CD14-positive monocyte (primary cell): ENCODE results near the gene SYNRG. TPM values are rescaled to one million over a fixed set of nuclear protein-coding genes. Genes with fewer than 3 reads are reported as not detected.

Experiments used
- DNase-seq, 3 donors: peaks; one replicate each; pipeline ENCODE4 v3.0.0-alpha.2; 2011 to 2022
- H2AFZ ChIP-seq: 2 replicates; pipeline ENCODE4 v1.6.0; 2012; ENCODE audit warnings: mild to moderate bottlenecking, low read depth, low read length, inconsistent platforms; ENCODE audit not compliant: insufficient read depth, poor library complexity, severe bottlenecking
- H3K27ac ChIP-seq, 2 donors: 1 replicate in 1 of 2; 2 replicates in 1 of 2; pipeline ENCODE4 v1.5.1; 2012 to 2013; ENCODE audit warnings: low read length in 2 of 2, control low read depth in 1 of 2, inconsistent platforms in 1 of 2, low read depth in 1 of 2, mild to moderate bottlenecking in 1 of 2
- H3K27me3 ChIP-seq, 2 donors: one replicate each; pipeline versions ENCODE4 v1.6.0 to v1.6.1; 2011 to 2013; ENCODE audit warnings: low read length in 2 of 2; ENCODE audit not compliant: control insufficient read depth in 2 of 2, insufficient read depth in 2 of 2
- H3K36me3 ChIP-seq, 2 donors: replicated peaks in 1 of 2; 1 replicate in 1 of 2; 2 replicates in 1 of 2; pipeline versions ENCODE4 v1.5.1 to v1.6.1; 2012 to 2013; ENCODE audit warnings: low read length in 2 of 2, control low read depth in 1 of 2, inconsistent platforms in 1 of 2, mild to moderate bottlenecking in 1 of 2; ENCODE audit not compliant: insufficient read depth in 2 of 2, control insufficient read depth in 1 of 2
- H3K4me1 ChIP-seq, 2 donors: 1 replicate in 1 of 2; 2 replicates in 1 of 2; pipeline versions ENCODE4 v1.5.1 to v1.6.1; 2012 to 2013; ENCODE audit warnings: low read length in 2 of 2, control low read depth in 1 of 2, inconsistent platforms in 1 of 2, mild to moderate bottlenecking in 1 of 2, moderate library complexity in 1 of 2; ENCODE audit not compliant: insufficient read depth in 2 of 2, control insufficient read depth in 1 of 2
- H3K4me2 ChIP-seq: replicated peaks from 2 replicates; pipeline ENCODE3; 2012; ENCODE audit warnings: low read length, moderate library complexity, mild to moderate bottlenecking; ENCODE audit not compliant: poor library complexity, severe bottlenecking; ENCODE audit errors: extremely low read depth
- H3K4me3 ChIP-seq, 3 experiments: fragments of 200-600 bp in 1 of 3; sonication (generic) in 1 of 3; replicated peaks in 1 of 3; 1 replicate in 2 of 3; 2 replicates in 1 of 3; pipeline ENCODE4 v1.5.1; 2011 to 2013; ENCODE audit warnings: low read length in 3 of 3, mild to moderate bottlenecking in 3 of 3, control low read depth in 2 of 3, low read depth in 2 of 3, inconsistent platforms in 1 of 3, moderate library complexity in 1 of 3
- H3K79me2 ChIP-seq: 2 replicates; pipeline ENCODE4 v1.6.0; 2012; ENCODE audit warnings: mild to moderate bottlenecking, control low read depth, inconsistent platforms, low read length, moderate library complexity; ENCODE audit not compliant: insufficient read depth
- H3K9ac ChIP-seq: 2 replicates; pipeline ENCODE4 v1.6.0; 2017; ENCODE audit warnings: low read length, mild to moderate bottlenecking; ENCODE audit not compliant: insufficient read depth, poor library complexity, severe bottlenecking
- H3K9me3 ChIP-seq, 2 donors: replicated peaks in 1 of 2; 1 replicate in 1 of 2; 2 replicates in 1 of 2; pipeline versions ENCODE4 v1.5.1 to v1.6.1; 2012 to 2013; ENCODE audit warnings: low read length in 2 of 2, control low read depth in 1 of 2; ENCODE audit not compliant: control insufficient read depth in 1 of 2, insufficient read depth in 1 of 2
- H4K20me1 ChIP-seq: 2 replicates; pipeline ENCODE4 v1.6.0; 2012; ENCODE audit warnings: mild to moderate bottlenecking, low read length, control low read depth, moderate library complexity; ENCODE audit not compliant: insufficient read depth
- H3K27ac Mint-ChIP-seq, 7 donors: one replicate each; pipeline ENCODE4 v1.8.0; 2020; ENCODE audit warnings: mild to moderate bottlenecking in 7 of 7, mixed read lengths in 7 of 7, moderate library complexity in 6 of 7, inconsistent platforms in 2 of 7
- H3K27me3 Mint-ChIP-seq, 3 donors: one replicate each; pipeline ENCODE4 v1.8.0; 2021 to 2022; ENCODE audit warnings: low read depth in 3 of 3, mild to moderate bottlenecking in 3 of 3, mixed read lengths in 3 of 3, moderate library complexity in 3 of 3, inconsistent platforms in 1 of 3
- H3K36me3 Mint-ChIP-seq, 2 donors: one replicate each; pipeline ENCODE4 v1.8.0; 2020; ENCODE audit warnings: mixed read lengths in 2 of 2, inconsistent platforms in 1 of 2, mild to moderate bottlenecking in 1 of 2
- H3K4me1 Mint-ChIP-seq: one replicate; pipeline ENCODE4 v1.8.0; 2020; ENCODE audit warnings: mild to moderate bottlenecking, mixed read lengths
- H3K4me3 Mint-ChIP-seq, 2 donors: one replicate each; pipeline ENCODE4 v1.8.0; 2020; ENCODE audit warnings: mild to moderate bottlenecking in 2 of 2, mixed read lengths in 2 of 2, moderate library complexity in 1 of 2
- H3K9me3 Mint-ChIP-seq, 7 donors: one replicate each; pipeline ENCODE4 v1.8.0; 2020 to 2022; ENCODE audit warnings: mixed read lengths in 7 of 7, mild to moderate bottlenecking in 6 of 7, moderate library complexity in 6 of 7, inconsistent platforms in 2 of 7
- CTCF ChIP-seq: fragments of 200-600 bp; IDR thresholded peaks from one replicate; pipeline ENCODE4 v1.8.0; 2022; ENCODE audit warnings: antibody characterized with exemption, mild to moderate bottlenecking
- WGBS: methylation state at CpG from one replicate; pipeline ENCODE4 v1.1.5; 2013; ENCODE audit warnings: missing lambda C conversion rate; ENCODE audit not compliant: insufficient coverage; 5-methylcytosine and 5-hydroxymethylcytosine counted together
- intact Hi-C, 2 donors: fragments of 100-400 bp; cut with micrococcal nuclease; formaldehyde crosslinking; loops; one replicate each; pipeline versions ENCODE4 v1.15.0 to v1.15.1; 2023
- polyA plus RNA-seq, 3 donors: library from polyadenylated mRNA; depleted of rRNA in 1 of 3; unstranded in 2 of 3; stranded (reverse) in 1 of 3; fragments of 300-500 nt in 2 of 3; fragments of >200 nt in 1 of 3; fragmentation: Illumina TruSeq in 2 of 3; gene quantifications; 1 replicate in 2 of 3; 2 replicates in 1 of 3; pipeline ENCODE4 v1.2.3, GENCODE V29; 2012 to 2021

SYNRG gene
- polyA plus RNA-seq, 3 donors, result 13.1 to 17.5 (median 16.9) TPM

GRCh38 chr17:37562016-37562745, 47.0 kb downstream of the SYNRG start:
- H3K36me3 Mint-ChIP-seq, result peaks cover 68 to 82% of the 10 kb centered on the region in 2 donors
- whole genome bisulfite sequencing, result no CpG with 5 or more reads among the region's 5 CpGs

GRCh38 chr17:37558299-37558698, 50.9 kb downstream of the SYNRG start:
- intact Hi-C loops, result no loop called here
- Mint-ChIP-seq H3K36me3 (peaks cover 68 to 74% of the 10 kb centered on the region in 2 donors), H3K4me3 (no peak overlapping the region), H3K4me1 (peaks cover 2% of the 10 kb centered on the region), H3K27ac (no peak overlapping the region), H3K9me3 (no peaks in the 10 kb centered on the region), H3K27me3 (no peaks in the 10 kb centered on the region)
- Histone ChIP-seq H3K27ac (no peak overlapping the region), H3K27me3 (no peaks in the 10 kb centered on the region), H3K9ac (no peak overlapping the region), H3K9me3 (no peaks in the 10 kb centered on the region), H3K4me2 (no peak overlapping the region), H3K36me3 (peaks cover 73 to 88% of the 10 kb centered on the region in 2 donors), H3K79me2 (no peaks in the 10 kb centered on the region), H3K4me3 (no peak overlapping the region), H2AFZ (no peak overlapping the region), H3K4me1 (no peaks in the 10 kb centered on the region), H4K20me1 (peaks cover 1% of the 10 kb centered on the region)
- WGBS, result no CpG with 5 or more reads among the region's 2 CpGs
- no peak for TF ChIP-seq CTCF
- no peak for DNase-seq

More at GRCh38 chr17:37562016-37562745, 47.0 kb downstream of the SYNRG start:
- H3K4me2 ChIP-seq, result no peak overlapping the region
- intact Hi-C loops, result no loop called here
- Mint-ChIP-seq H3K27me3 (no peaks in the 10 kb centered on the region), H3K4me3 (no peak overlapping the region), H3K27ac (no peak overlapping the region), H3K4me1 (no peaks in the 10 kb centered on the region), H3K9me3 (peaks cover 0 to 1% (median 0%) of the 10 kb centered on the region in 7 donors)
- no peaks in the 10 kb centered on the region for H3K9me3 ChIP-seq
- no peak for DNase-seq
- no peak overlapping the region for H3K9ac ChIP-seq
- H2AFZ ChIP-seq, result no peak overlapping the region
- H3K4me3 ChIP-seq, result no peak overlapping the region
- H3K36me3 ChIP-seq, result peaks cover 69 to 88% of the 10 kb centered on the region in 2 donors
- no peaks in the 10 kb centered on the region for H3K27me3 ChIP-seq
- no peak overlapping the region for H3K27ac ChIP-seq
- H3K79me2 ChIP-seq, result no peaks in the 10 kb centered on the region
- TF ChIP-seq CTCF, result no peak
- no peaks in the 10 kb centered on the region for H4K20me1 ChIP-seq
- no peaks in the 10 kb centered on the region for H3K4me1 ChIP-seq
